Stimulated activated naive CD4-positive, alpha-beta T cell (primary cell): ENCODE measurements around the gene PTPRO.
A peak's percentile ranks its signal among the peaks of the same experiment; 100 is the strongest.
"Not testable (repeated sequence)": the region's sequence is repeated elsewhere in the genome, so short reads cannot be mapped to it uniquely, and the experiment has no call there.

ENCODE experiments used
- DNase-seq, 6 experiments: peaks; one replicate each; lab custom pipeline; 2025; lab: John Stamatoyannopoulos, UW

PTPRO gene

GRCh38 chr12:15602051-15602672 is 279.9 kb downstream of the PTPRO start:
- no peak for DNase-seq

GRCh38 chr12:15603474-15604085 is 281.3 kb downstream of the PTPRO start:
- DNase-seq, result no peak

- DNase-seq, result no peak
Observed at GRCh38 chr12:15605881-15606590, 283.7 kb downstream of the PTPRO start.

- DNase-seq, result no peak
Observed at GRCh38 chr12:15608406-15608805, 286.1 kb downstream of the PTPRO start.

- DNase-seq, result no peak
Observed at GRCh38 chr12:15608941-15609340, 286.6 kb downstream of the PTPRO start.

GRCh38 chr12:15613981-15614380 is 291.7 kb downstream of the PTPRO start:
- DNase-seq, result no peak

- not testable (repeated sequence) for DNase-seq
Observed at GRCh38 chr12:15616495-15616894, 294.2 kb downstream of the PTPRO start.

GRCh38 chr12:15620741-15621539 is 298.6 kb downstream of the PTPRO start:
- no peak for DNase-seq

GRCh38 chr12:15625075-15625474 is 302.8 kb downstream of the PTPRO start:
- no peak for DNase-seq

GRCh38 chr12:15627995-15628945 is 306.0 kb downstream of the PTPRO start:
- no peak for DNase-seq

- no peak for DNase-seq
Observed at GRCh38 chr12:15629108-15629507, 306.8 kb downstream of the PTPRO start.

GRCh38 chr12:15629761-15630160 is 307.5 kb downstream of the PTPRO start:
- no peak for DNase-seq

- peak in 3 of 6 experiments; percentile 23 to 51 (median 30) for DNase-seq
Observed at GRCh38 chr12:15631007-15631715, 308.9 kb downstream of the PTPRO start.

- DNase-seq, result no peak
Observed at GRCh38 chr12:15632708-15633107, 310.4 kb downstream of the PTPRO start.

- no peak for DNase-seq
Observed at GRCh38 chr12:15633201-15633600, 310.9 kb downstream of the PTPRO start.

- DNase-seq, result no peak
Observed at GRCh38 chr12:15634010-15634683, 311.8 kb downstream of the PTPRO start.

GRCh38 chr12:15636060-15636890 is 314.0 kb downstream of the PTPRO start:
- no peak for DNase-seq

- DNase-seq, result no peak
Observed at GRCh38 chr12:15638231-15638630, 315.9 kb downstream of the PTPRO start.

GRCh38 chr12:15644700-15645099 is 322.4 kb downstream of the PTPRO start:
- DNase-seq, result no peak
